Adrenal gland (tissue), 12 donors: ENCODE results near the gene AKIP1. TPM values are rescaled to one million over a fixed set of nuclear protein-coding genes. Genes with fewer than 3 reads are reported as not detected.

Experiments
- DNase-seq, 7 donors: peaks; one replicate each; pipeline ENCODE4 v3.0.0-alpha.2; 2019 to 2020
- H3K27ac ChIP-seq, 5 donors: fragments of 200-600 bp; sonication (generic) in 4 of 5; 1 replicate in 3 of 5; 2 replicates in 2 of 5; pipeline versions ENCODE4 v1.5.1 to v1.8.0; 2016 to 2020; ENCODE audit warnings: mild to moderate bottlenecking in 1 of 5
- H3K27me3 ChIP-seq: fragments of 200-600 bp; 2 replicates; pipeline ENCODE4 v1.8.0; 2021
- H3K36me3 ChIP-seq, 2 donors: fragments of 200-600 bp; replicated peaks in 1 of 2; 1 replicate in 1 of 2; 2 replicates in 1 of 2; pipeline versions ENCODE4 v1.5.1 to v1.8.0; 2018 to 2022
- H3K4me1 ChIP-seq, 2 donors: fragments of 200-600 bp; replicated peaks in 1 of 2; 1 replicate in 1 of 2; 2 replicates in 1 of 2; pipeline versions ENCODE4 v1.5.1 to v1.8.0; 2018 to 2021
- H3K4me3 ChIP-seq, 4 donors: fragments of 200-600 bp; sonication (generic) in 3 of 4; one replicate each; pipeline ENCODE4 v1.5.1; 2016 to 2018
- H3K9me3 ChIP-seq, 3 donors: fragments of 200-600 bp; sonication (generic) in 1 of 3; replicated peaks in 1 of 3; 1 replicate in 2 of 3; 2 replicates in 1 of 3; pipeline versions ENCODE4 v1.5.1 to v1.8.0; 2016 to 2021
- POLR2A ChIP-seq, 2 donors: fragments of 450-650 bp; IDR thresholded peaks; one replicate each; pipeline ENCODE4 v1.6.1; 2017; ENCODE audit warnings: antibody characterized with exemption in 2 of 2, mild to moderate bottlenecking in 2 of 2, moderate library complexity in 1 of 2
- WGBS, 4 donors: extraction: QIAGEN DNeasy Blood & Tissue Kit in 2 of 4; methylation state at CpG; one replicate each; pipeline versions ENCODE4 v1.1.5 to v1.1.7; 2013 to 2017; 5-methylcytosine and 5-hydroxymethylcytosine counted together
- intact Hi-C, 2 donors: fragments of 100-400 bp; cut with DNase I; formaldehyde crosslinking; loops; one replicate each; pipeline versions ENCODE4 v1.14.1 to v1.15.0; 2022 to 2023
- polyA plus RNA-seq, 3 donors: library from polyadenylated mRNA; stranded (reverse); fragments of 200-250 nt in 2 of 3; fragments of 350-450 nt in 1 of 3; fragmentation: Illumina TruSeq in 1 of 3; extraction: RNeasy Lipid Tissue Mini Kit (QIAGEN cat#74804) in 1 of 3; gene quantifications; one replicate each; pipeline ENCODE4 v1.2.3, GENCODE V29; 2013 to 2014
- total RNA-seq, 9 donors: library from RNA; depleted of rRNA in 4 of 9; stranded (reverse); fragments of >200 nt in 4 of 9; fragments of 120-200 nt in 1 of 9; fragmentation: NEBNext Ultra II Directional in 1 of 9; extraction: Animal tissue kit (Norgen Biotek cat#: 25700) in 1 of 9; gene quantifications; one replicate each; pipeline versions ENCODE4 v1.1.0 to v1.2.4, GENCODE V29; 2013 to 2023
- TF ChIP-seq, protein P1 (sequence below), 6 experiments: fragments of 450-650 bp in 4 of 6; fragments of 200-600 bp in 2 of 6; sonication (generic) in 1 of 6; IDR thresholded peaks; 1 replicate in 5 of 6; 2 replicates in 1 of 6; pipeline versions ENCODE4 v1.5.1 to v1.8.0; 2016 to 2021; ENCODE audit warnings: antibody characterized with exemption in 6 of 6, mild to moderate bottlenecking in 2 of 6, moderate library complexity in 1 of 6
- donor health status: healthy with polysubstance abuse.
- donor health status: Bipolar disorder and iron deficiency.
- donor health status: DM: yes; HTN: yes; CAD: no.
- donor health status: DM: no; HTN: no; CAD: no.
- donor health status: DM: no; HTN: no; CAD: no.
- donor health status: DM: yes; HTN: yes; CAD: no.

Gene AKIP1
- total and polyA plus RNA-seq, 12 donors, result 18.1 to 52.9 (median 37.3) TPM

DNA sequence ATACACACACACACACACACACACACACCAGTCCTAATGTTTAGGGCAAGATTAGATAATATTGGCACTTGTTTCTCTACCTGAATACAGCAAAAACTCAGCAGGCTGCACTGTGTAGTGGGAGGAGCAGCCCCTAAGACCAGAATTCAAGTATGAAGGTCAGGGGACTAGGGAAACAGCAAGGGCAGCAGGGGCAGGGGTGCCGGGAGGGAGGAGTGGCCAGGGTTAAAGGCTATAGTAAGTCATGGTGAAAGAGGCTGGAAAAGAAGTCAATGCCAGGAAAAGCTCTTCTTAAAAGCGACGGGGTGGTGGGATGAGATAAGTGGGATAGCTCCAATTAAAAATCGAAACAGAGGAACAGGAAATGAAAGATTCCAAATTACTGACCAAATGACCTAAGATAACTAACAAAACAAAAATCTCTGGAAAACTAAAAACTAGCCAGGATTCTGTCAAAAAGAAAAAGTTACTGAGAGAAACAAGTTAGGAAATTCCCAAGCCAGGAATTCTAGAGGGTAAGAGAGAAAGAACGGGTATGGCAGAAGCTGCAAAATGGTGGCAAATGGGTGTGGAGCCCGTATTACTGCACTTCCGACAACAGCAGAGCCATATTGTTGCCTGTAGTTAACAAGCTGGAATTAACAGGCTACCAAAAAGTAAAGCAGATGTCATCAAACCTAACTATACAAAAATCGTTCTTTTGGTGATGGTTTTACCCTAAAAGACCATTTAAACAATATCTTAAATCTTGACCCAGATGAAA is 30.5 kb downstream of the AKIP1 start:
- WGBS, 4 donors, result 49 to 58% (median 57%) methylated on average over 8 of the region's 8 CpGs
- H3K36me3 ChIP-seq, result no peaks in the 10 kb centered on the region
- H3K9me3 ChIP-seq, result no peaks in the 10 kb centered on the region
- H3K27ac ChIP-seq, result peak overlapping the region in 1 of 5 donors; percentile 34
- DNase-seq, result no peak
- TF ChIP-seq, protein P1, sequence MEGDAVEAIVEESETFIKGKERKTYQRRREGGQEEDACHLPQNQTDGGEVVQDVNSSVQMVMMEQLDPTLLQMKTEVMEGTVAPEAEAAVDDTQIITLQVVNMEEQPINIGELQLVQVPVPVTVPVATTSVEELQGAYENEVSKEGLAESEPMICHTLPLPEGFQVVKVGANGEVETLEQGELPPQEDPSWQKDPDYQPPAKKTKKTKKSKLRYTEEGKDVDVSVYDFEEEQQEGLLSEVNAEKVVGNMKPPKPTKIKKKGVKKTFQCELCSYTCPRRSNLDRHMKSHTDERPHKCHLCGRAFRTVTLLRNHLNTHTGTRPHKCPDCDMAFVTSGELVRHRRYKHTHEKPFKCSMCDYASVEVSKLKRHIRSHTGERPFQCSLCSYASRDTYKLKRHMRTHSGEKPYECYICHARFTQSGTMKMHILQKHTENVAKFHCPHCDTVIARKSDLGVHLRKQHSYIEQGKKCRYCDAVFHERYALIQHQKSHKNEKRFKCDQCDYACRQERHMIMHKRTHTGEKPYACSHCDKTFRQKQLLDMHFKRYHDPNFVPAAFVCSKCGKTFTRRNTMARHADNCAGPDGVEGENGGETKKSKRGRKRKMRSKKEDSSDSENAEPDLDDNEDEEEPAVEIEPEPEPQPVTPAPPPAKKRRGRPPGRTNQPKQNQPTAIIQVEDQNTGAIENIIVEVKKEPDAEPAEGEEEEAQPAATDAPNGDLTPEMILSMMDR (IDR thresholded peaks at IDR 0.05), result no peak
- no peak for TF ChIP-seq POLR2A (IDR thresholded peaks at IDR 0.05)
- intact Hi-C loops, result no loop called here
- no peaks in the 10 kb centered on the region for H3K27me3 ChIP-seq
- H3K4me3 ChIP-seq, result no peak overlapping the region
- H3K4me1 ChIP-seq, result no peaks in the 10 kb centered on the region

DNA sequence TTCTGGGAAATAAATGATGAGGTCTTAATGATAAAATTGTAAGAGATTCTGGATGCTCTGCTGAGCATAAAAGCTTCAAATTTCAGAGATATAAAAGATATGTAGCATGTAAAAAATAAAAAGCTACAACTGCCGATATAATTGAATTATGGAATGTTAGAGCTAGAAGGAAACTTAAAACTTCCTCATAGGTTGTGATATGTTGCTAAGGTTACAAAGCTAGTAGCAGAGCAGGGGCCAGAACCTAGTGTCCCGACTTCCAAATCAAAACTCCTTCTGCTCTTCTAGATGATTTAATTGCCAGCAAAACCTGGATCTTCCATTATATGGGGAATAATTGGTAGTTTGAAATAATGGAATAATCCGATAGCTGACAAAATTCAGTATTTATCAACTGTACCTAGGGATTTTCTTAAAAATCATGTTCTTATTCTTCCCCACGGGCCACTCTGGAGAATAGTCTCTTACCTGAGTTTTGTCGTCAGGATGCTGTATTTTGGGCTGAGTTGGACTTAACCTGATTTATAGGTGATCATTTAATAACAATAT is 31.6 kb downstream of the AKIP1 start, which contains the start of gene ASCL3:
ASCL3 (minus strand) TSS at position 499 of the 549 bp plus-strand sequence. CDS start 4,855 bp downstream, outside the sequence.
- WGBS, 4 donors, result 67 to 86% (median 75%) methylated on average over 5 of the region's 5 CpGs
- H3K27me3 ChIP-seq, result no peaks in the 10 kb centered on the region
- no peaks in the 10 kb centered on the region for H3K4me1 ChIP-seq
- TF ChIP-seq POLR2A (IDR thresholded peaks at IDR 0.05), result no peak
- TF ChIP-seq, protein P1 (IDR thresholded peaks at IDR 0.05), result no peak
- H3K9me3 ChIP-seq, result no peaks in the 10 kb centered on the region
- peaks cover 0 to 7% of the 10 kb centered on the region in 2 donors for H3K36me3 ChIP-seq
- DNase-seq, result no peak
- intact Hi-C loops, result no loop called here
- no peak within 1 kb of the TSS for H3K4me3 ChIP-seq
- no peak within 1 kb of the TSS for H3K27ac ChIP-seq

DNA sequence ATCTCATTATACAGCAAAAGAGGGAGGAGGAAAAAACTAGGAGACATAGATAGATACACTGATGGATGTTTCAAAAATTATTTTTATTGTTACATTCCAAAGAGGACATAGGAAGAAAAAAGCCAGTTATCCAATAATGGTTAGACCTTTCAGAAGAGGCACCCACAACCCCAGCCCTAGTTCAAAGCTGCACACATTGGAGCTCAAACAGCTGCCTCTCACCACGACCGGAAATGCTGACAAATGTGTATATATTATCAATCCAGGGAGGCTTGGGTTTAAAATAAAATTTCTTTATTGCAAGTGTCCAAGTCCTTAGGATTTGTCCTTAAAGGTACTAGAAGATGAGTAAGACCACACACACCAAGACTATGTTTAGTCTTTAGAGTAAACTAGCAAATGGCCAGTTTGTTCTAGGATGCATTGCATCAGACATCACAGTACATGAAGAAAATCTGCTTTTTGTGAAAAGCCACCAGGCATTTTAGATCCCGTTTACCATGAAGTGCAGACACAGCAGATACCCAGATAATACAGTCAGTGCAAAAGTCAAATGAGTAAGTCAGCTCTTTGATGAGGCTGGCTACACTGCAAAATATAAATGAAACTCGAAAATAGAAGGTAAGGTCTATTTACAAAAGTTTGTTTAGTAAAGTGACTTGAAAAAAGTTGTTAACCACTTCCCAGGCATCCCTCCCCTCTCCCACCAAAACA is 36.4 kb downstream of the AKIP1 start:
- intact Hi-C loops, result no loop called here
- TF ChIP-seq POLR2A (IDR thresholded peaks at IDR 0.05), result no peak
- TF ChIP-seq, protein P1 (IDR thresholded peaks at IDR 0.05), result no peak
- Histone ChIP-seq H3K4me3 (no peak overlapping the region), H3K9me3 (no peaks in the 10 kb centered on the region), H3K4me1 (no peaks in the 10 kb centered on the region), H3K27me3 (no peaks in the 10 kb centered on the region), H3K36me3 (peaks cover 0 to 28% of the 10 kb centered on the region in 2 donors), H3K27ac (no peak overlapping the region)
- 81 to 92% (median 88%) methylated on average over 4 of the region's 4 CpGs for WGBS, 4 donors
- DNase-seq, result no peak

DNA sequence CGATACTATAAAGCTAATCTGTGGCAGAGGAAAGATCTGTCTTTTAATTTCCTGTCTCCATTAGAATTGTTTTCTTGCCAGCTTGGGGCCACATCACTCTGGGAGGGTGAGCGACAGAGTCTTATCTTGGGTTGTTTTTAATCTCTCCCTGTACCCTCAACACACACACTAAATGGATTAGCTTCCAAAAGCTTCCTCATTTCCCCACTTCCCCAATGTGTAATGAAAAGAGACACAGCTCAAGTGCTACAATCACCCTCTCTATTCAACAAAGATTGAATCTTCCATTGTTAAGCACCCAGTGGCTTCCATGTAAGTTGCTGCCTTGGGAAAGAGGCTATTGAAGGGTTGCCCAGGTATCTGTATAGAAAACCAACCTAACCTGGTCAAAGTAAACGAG is 37.9 kb downstream of the AKIP1 start:
- no peak overlapping the region for H3K27ac ChIP-seq
- no peak for DNase-seq
- H3K36me3 ChIP-seq, result peaks cover 0 to 43% of the 10 kb centered on the region in 2 donors
- intact Hi-C loops, result no loop called here
- TF ChIP-seq, protein P1 (IDR thresholded peaks at IDR 0.05), result no peak
- no peak for TF ChIP-seq POLR2A (IDR thresholded peaks at IDR 0.05)
- H3K4me3 ChIP-seq, result no peak overlapping the region
- 74 to 86% (median 78%) methylated on average over 3 of the region's 3 CpGs for WGBS, 4 donors
- H3K27me3 ChIP-seq, result no peaks in the 10 kb centered on the region
- H3K9me3 ChIP-seq, result no peaks in the 10 kb centered on the region
- no peaks in the 10 kb centered on the region for H3K4me1 ChIP-seq
